Spleen (tissue), 11 donors: ENCODE results near the gene TDRD9. TPM values are rescaled to one million over a fixed set of nuclear protein-coding genes. Genes with fewer than 3 reads are reported as not detected.
"Not testable (repeated sequence)": the region's sequence is repeated elsewhere in the genome, so short reads cannot be mapped to it uniquely, and the experiment has no call there.

Experiments used
- DNase-seq: peaks from one replicate; pipeline ENCODE4 v3.0.0-alpha.2; 2020
- H3K27ac ChIP-seq, 8 donors: fragments of 200-600 bp; sonication (generic) in 7 of 8; 1 replicate in 4 of 8; 2 replicates in 4 of 8; pipeline versions ENCODE4 v1.5.0 to v1.8.0; 2016 to 2021; ENCODE audit warnings: inconsistent platforms in 4 of 8, mild to moderate bottlenecking in 4 of 8, moderate library complexity in 1 of 8
- H3K27me3 ChIP-seq, 7 donors: fragments of 200-600 bp; sonication (generic) in 6 of 7; replicated peaks in 1 of 7; 1 replicate in 4 of 7; 2 replicates in 3 of 7; pipeline versions ENCODE4 v1.5.0 to v1.8.0; 2016 to 2021; ENCODE audit warnings: inconsistent platforms in 3 of 7, mild to moderate bottlenecking in 1 of 7
- H3K36me3 ChIP-seq, 6 donors: fragments of 200-600 bp; sonication (generic) in 5 of 6; 1 replicate in 4 of 6; 2 replicates in 2 of 6; pipeline versions ENCODE4 v1.5.0 to v1.8.0; 2016 to 2021; ENCODE audit warnings: inconsistent platforms in 2 of 6
- H3K4me1 ChIP-seq, 6 donors: fragments of 200-600 bp; sonication (generic) in 5 of 6; 1 replicate in 3 of 6; 2 replicates in 3 of 6; pipeline versions ENCODE4 v1.5.0 to v1.8.0; 2016 to 2021; ENCODE audit warnings: inconsistent platforms in 3 of 6
- H3K4me3 ChIP-seq, 8 donors: fragments of 200-600 bp; sonication (generic) in 7 of 8; 1 replicate in 4 of 8; 2 replicates in 4 of 8; pipeline versions ENCODE4 v1.5.0 to v1.8.0; 2016 to 2021; ENCODE audit warnings: inconsistent platforms in 4 of 8, mild to moderate bottlenecking in 4 of 8, moderate library complexity in 2 of 8
- H3K9me3 ChIP-seq, 8 donors: fragments of 200-600 bp; sonication (generic) in 7 of 8; 1 replicate in 4 of 8; 2 replicates in 4 of 8; pipeline versions ENCODE4 v1.5.0 to v1.8.0; 2016 to 2021; ENCODE audit warnings: inconsistent platforms in 4 of 8
- CTCF ChIP-seq, 11 experiments: fragments of 200-600 bp in 7 of 11; fragments of 450-650 bp in 4 of 11; sonication (generic) in 4 of 11; IDR thresholded peaks in 8 of 11; conservative IDR thresholded peaks in 3 of 11; 1 replicate in 7 of 11; 2 replicates in 4 of 11; pipeline versions ENCODE4 v1.4.0 to v1.8.0; 2016 to 2021; ENCODE audit warnings: antibody characterized with exemption in 11 of 11, inconsistent platforms in 4 of 11, mild to moderate bottlenecking in 1 of 11
- POLR2A ChIP-seq, 3 donors: fragments of 450-650 bp; IDR thresholded peaks; one replicate each; pipeline ENCODE4 v1.5.1; 2017; ENCODE audit warnings: antibody characterized with exemption in 3 of 3, mild to moderate bottlenecking in 1 of 3
- POLR2AphosphoS5 ChIP-seq, 3 donors: sonication (generic); formaldehyde crosslinking; IDR thresholded peaks; one replicate each; pipeline ENCODE4 v1.5.1; 2017; ENCODE audit warnings: antibody characterized with exemption in 3 of 3
- WGBS, 5 donors: extraction: QIAGEN DNeasy Blood & Tissue Kit in 3 of 5; methylation state at CpG; one replicate each; pipeline versions ENCODE4 v1.1.5 to v1.1.7; 2013 to 2018; 5-methylcytosine and 5-hydroxymethylcytosine counted together
- intact Hi-C: fragments of 100-400 bp; cut with DNase I; formaldehyde crosslinking; loops from one replicate; pipeline ENCODE4 v1.15.0; 2023; ENCODE audit warnings: low total_unique reads
- polyA plus RNA-seq, 3 donors: library from polyadenylated mRNA; stranded (reverse); fragments of 200-250 nt; gene quantifications; one replicate each; pipeline ENCODE4 v1.2.1, GENCODE V29; 2013
- total RNA-seq, 7 donors: library from RNA; depleted of rRNA in 3 of 7; stranded (reverse); fragments of >200 nt in 3 of 7; fragmentation: NEBNext Ultra II Directional in 4 of 7; extraction: Animal tissue kit (Norgen Biotek cat#: 25700) in 4 of 7; gene quantifications; one replicate each; pipeline versions ENCODE4 v1.1.0 to v1.2.1, GENCODE V29; 2016 to 2021
- donor health status: healthy with polysubstance abuse.
- donor health status: DM: no; HTN: no; CAD: no; lungs with moderate emphysema.
- donor health status: DM: no; HTN: no; CAD: no.
- donor health status: Bipolar disorder and iron deficiency.
- donor health status: healthy.
- donor health status: DM: no; HTN: no; CAD: no.
- donor health status: DM: yes; HTN: yes; CAD: no.

TDRD9 gene
- total and polyA plus RNA-seq, 10 donors: 0.70 to 18.7 (median 8.0) TPM

GRCh38 chr14:103886304-103887169 lies 41.7 kb upstream of the TDRD9 start:
- intact Hi-C loops: no loop called here
- H3K27ac ChIP-seq: peak overlapping the region in 1 of 8 donors; percentile 6
- no peaks in the 10 kb centered on the region for H3K9me3 ChIP-seq
- WGBS, 5 donors: 64 to 83% (median 72%) methylated on average over 24 to 27 of the region's 27 CpGs
- H3K4me1 ChIP-seq: peaks cover 14 to 91% (median 47%) of the 10 kb centered on the region in 6 donors
- no peak overlapping the region for H3K4me3 ChIP-seq
- H3K36me3 ChIP-seq: no peaks in the 10 kb centered on the region
- H3K27me3 ChIP-seq: peaks cover 0 to 10% (median 0%) of the 10 kb centered on the region in 7 donors
- TF ChIP-seq CTCF (IDR thresholded peaks at IDR 0.05 in 8 of 11, conservative IDR thresholded peaks at IDR 0.05 in 3 of 11) (no peak), POLR2AphosphoS5 (IDR thresholded peaks at IDR 0.05) (no peak), POLR2A (IDR thresholded peaks at IDR 0.05) (no peak)
- no peak for DNase-seq

- Histone ChIP-seq H3K27me3 (peaks cover 0 to 7% (median 0%) of the 10 kb centered on the region in 7 donors), H3K27ac (no peak overlapping the region), H3K4me1 (peaks cover 14 to 91% (median 46%) of the 10 kb centered on the region in 6 donors), H3K9me3 (no peaks in the 10 kb centered on the region), H3K4me3 (no peak overlapping the region), H3K36me3 (no peaks in the 10 kb centered on the region)
- TF ChIP-seq CTCF (IDR thresholded peaks at IDR 0.05 in 8 of 11, conservative IDR thresholded peaks at IDR 0.05 in 3 of 11) (no peak), POLR2A (IDR thresholded peaks at IDR 0.05) (no peak), POLR2AphosphoS5 (IDR thresholded peaks at IDR 0.05) (no peak)
- 78 to 92% (median 85%) methylated on average over 3 to 6 of the region's 6 CpGs for WGBS, 5 donors
- intact Hi-C loops: no loop called here
- DNase-seq: no peak
Observed at GRCh38 chr14:103887170-103887501, 41.1 kb upstream of the TDRD9 start.

- no peak for DNase-seq
- peaks cover 10 to 90% (median 43%) of the 10 kb centered on the region in 6 donors for H3K4me1 ChIP-seq
- intact Hi-C loops: no loop called here
- no peaks in the 10 kb centered on the region for H3K36me3 ChIP-seq
- TF ChIP-seq POLR2A (IDR thresholded peaks at IDR 0.05) (no peak), POLR2AphosphoS5 (IDR thresholded peaks at IDR 0.05) (no peak), CTCF (IDR thresholded peaks at IDR 0.05 in 8 of 11, conservative IDR thresholded peaks at IDR 0.05 in 3 of 11) (no peak)
- 77 to 92% (median 85%) methylated on average over 10 of the region's 10 CpGs for WGBS, 5 donors
- H3K9me3 ChIP-seq: no peaks in the 10 kb centered on the region
- peaks cover 0 to 3% (median 0%) of the 10 kb centered on the region in 7 donors for H3K27me3 ChIP-seq
- no peak overlapping the region for H3K4me3 ChIP-seq
- H3K27ac ChIP-seq: no peak overlapping the region
Observed at GRCh38 chr14:103887557-103888115, 40.6 kb upstream of the TDRD9 start.

GRCh38 chr14:103889002-103889312 lies 39.3 kb upstream of the TDRD9 start:
- H3K27me3 ChIP-seq, H3K9me3 ChIP-seq, intact Hi-C loops, H3K36me3 ChIP-seq, H3K4me3 ChIP-seq, DNase-seq: not testable (repeated sequence)
- Histone ChIP-seq H3K4me1 (peaks cover 4 to 77% (median 38%) of the 10 kb centered on the region in 6 donors), H3K27ac (peak overlapping the region in 4 of 8 donors; percentile 47 to 83 (median 75))
- WGBS, 5 donors: 86 to 95% (median 88%) methylated on average over 5 to 8 of the region's 8 CpGs
